HepG2 (cell line): ENCODE measurements around the gene CES5A. TPM values are rescaled to one million over a fixed set of nuclear protein-coding genes. Genes with fewer than 3 reads are reported as not detected.

Experiments
- ATAC-seq: fragments of 200-7000 bp; cut with Tn5 transposase; 3 replicates; pipeline ENCODE4 v1.9.1; 2020; ENCODE audit warnings: mild to moderate bottlenecking, moderate library complexity
- BruUV-seq: library from RNA; stranded (reverse); fragments of 400-500 nt; replicated peaks from 2 replicates; lab custom pipeline; 2021; lab: Mats Ljungman, UMichigan
- CTCF ChIA-PET: fragments of 300-600 bp; formaldehyde crosslinking; extraction: SDS; loops from one replicate; lab custom pipeline; 2021; ENCODE audit warnings: low total read pairs, inconsistent platforms, low intra/inter-chr PET ratio; lab: Yijun Ruan, JAX
- POLR2A ChIA-PET: fragments of 350-600 bp; sonication (Branson Sonifier 250); formaldehyde crosslinking; loops from one replicate; lab custom pipeline; 2020; ENCODE audit warnings: antibody characterized with exemption, inconsistent platforms; lab: Yijun Ruan, JAX
- DNase-seq: peaks from one replicate; pipeline ENCODE4 v3.0.0-alpha.2; 2015; ENCODE audit warnings: low spot score
- FAIRE-seq: peaks from 3 replicates; lab custom pipeline; 2011; peaks lifted over from hg19 to GRCh38; lab: Jason Lieb, UNC
- H2AFZ ChIP-seq: one replicate; pipeline ENCODE4 v1.6.1; 2011; ENCODE audit warnings: low read length, inconsistent platforms
- H3K27ac ChIP-seq: fragments of 300-600 bp; 3 replicates; pipeline ENCODE4 v1.8.0; 2011; ENCODE audit warnings: mixed run types, mild to moderate bottlenecking, mixed read lengths, low read length, inconsistent platforms; ENCODE audit not compliant: insufficient read depth; ENCODE audit errors: extremely low read length
- H3K27me3 ChIP-seq, 2 experiments: fragments of 200-600 bp in 1 of 2; 2 replicates in 1 of 2; 3 replicates in 1 of 2; pipeline versions ENCODE4 v1.6.0 to v1.8.0; 2011; ENCODE audit warnings: low read length in 2 of 2, mild to moderate bottlenecking in 2 of 2, moderate library complexity in 2 of 2, inconsistent platforms in 1 of 2; ENCODE audit not compliant: insufficient read depth in 2 of 2, control insufficient read depth in 1 of 2
- H3K36me3 ChIP-seq, 2 experiments: fragments of 200-600 bp in 1 of 2; replicated peaks in 1 of 2; 2 replicates in 1 of 2; 3 replicates in 1 of 2; pipeline versions ENCODE4 v1.5.1 to v1.8.0; 2011; ENCODE audit warnings: low read length in 2 of 2, inconsistent platforms in 1 of 2; ENCODE audit not compliant: insufficient read depth in 2 of 2, control insufficient read depth in 1 of 2
- H3K4me1 ChIP-seq: 2 replicates; pipeline ENCODE4 v1.5.1; 2012; ENCODE audit warnings: low read length, inconsistent platforms; ENCODE audit not compliant: insufficient read depth
- H3K4me2 ChIP-seq: 2 replicates; pipeline ENCODE4 v1.6.0; 2011; ENCODE audit warnings: low read depth, low read length, inconsistent platforms
- H3K4me3 ChIP-seq, 3 experiments: fragments of 200-600 bp in 1 of 3; sonication (generic), shearing (Covaris generic) in 1 of 3; replicated peaks in 1 of 3; 2 replicates each; pipeline ENCODE4 v1.5.1; 2011 to 2016; ENCODE audit warnings: low read length in 3 of 3, inconsistent platforms in 2 of 3, low read depth in 2 of 3, mild to moderate bottlenecking in 2 of 3, control low read depth in 1 of 3, mixed read lengths in 1 of 3; ENCODE audit not compliant: insufficient read depth in 1 of 3
- H3K79me2 ChIP-seq: one replicate; pipeline ENCODE4 v1.6.1; 2011; ENCODE audit warnings: low read length, inconsistent platforms; ENCODE audit not compliant: insufficient read depth
- H3K9ac ChIP-seq: 2 replicates; pipeline ENCODE4 v1.6.0; 2011; ENCODE audit warnings: mild to moderate bottlenecking, low read depth, low read length, inconsistent platforms; ENCODE audit not compliant: insufficient read depth
- H3K9me3 ChIP-seq: 2 replicates; pipeline ENCODE4 v1.5.1; 2012; ENCODE audit warnings: mild to moderate bottlenecking, low read length
- H4K20me1 ChIP-seq: 2 replicates; pipeline ENCODE4 v1.6.0; 2011; ENCODE audit warnings: inconsistent platforms, mild to moderate bottlenecking, low read length, moderate library complexity; ENCODE audit not compliant: insufficient read depth
- AHDC1 ChIP-seq: sonication (generic); formaldehyde crosslinking; IDR thresholded peaks from 2 replicates; pipeline ENCODE4 v1.5.1; 2020; ENCODE audit warnings: mild to moderate bottlenecking, missing genetic modification reagents, borderline replicate concordance
- ASH2L ChIP-seq: fragments of 300-600, 200-600 bp; sonication (generic); IDR thresholded peaks from 2 replicates; pipeline ENCODE4 v1.7.0; 2017; ENCODE audit warnings: low read depth, mild to moderate bottlenecking, moderate library complexity, mixed read lengths, low read length; ENCODE audit not compliant: insufficient read length
- ATF7-NPFF ChIP-seq: sonication (generic); formaldehyde crosslinking; IDR thresholded peaks from 2 replicates; pipeline ENCODE4 v1.8.1; 2023; ENCODE audit warnings: mild to moderate bottlenecking, low read depth, missing genetic modification reagents, moderate library complexity
- HIC2 ChIP-seq: sonication (generic); formaldehyde crosslinking; IDR thresholded peaks from 2 replicates; pipeline ENCODE4 v1.9.0; 2022; ENCODE audit warnings: low read depth, missing genetic modification reagents
- NBN ChIP-seq: fragments of 450-650 bp; conservative IDR thresholded peaks from 2 replicates; pipeline ENCODE4 v1.6.1; 2017
- USF2 ChIP-seq, 2 experiments: sonication (generic) in 1 of 2; formaldehyde crosslinking in 1 of 2; IDR thresholded peaks; 2 replicates each; pipeline versions ENCODE4 v1.5.1 to v1.6.1; 2011 to 2020; ENCODE audit warnings: borderline replicate concordance in 1 of 2, low read depth in 1 of 2, low read length in 1 of 2, mild to moderate bottlenecking in 1 of 2, missing genetic modification reagents in 1 of 2, moderate library complexity in 1 of 2
- ZFP36 ChIP-seq: fragments of 150-350 bp; IDR thresholded peaks from 2 replicates; pipeline ENCODE4 v1.6.1; 2018; ENCODE audit warnings: borderline replicate concordance, low read length, low read depth; ENCODE audit not compliant: partially characterized antibody
- ZIK1 ChIP-seq: sonication (generic); formaldehyde crosslinking; IDR thresholded peaks from 2 replicates; pipeline ENCODE4 v1.5.0; 2020; ENCODE audit warnings: mild to moderate bottlenecking, low read depth, missing genetic modification reagents, borderline replicate concordance
- ZNF234 ChIP-seq: sonication (generic); formaldehyde crosslinking; conservative IDR thresholded peaks from 2 replicates; pipeline ENCODE4 v1.5.1; 2020; ENCODE audit warnings: mild to moderate bottlenecking, missing genetic modification reagents
- ZNF34 ChIP-seq: sonication (generic); formaldehyde crosslinking; IDR thresholded peaks from 2 replicates; pipeline ENCODE4 v1.4.0; 2020; ENCODE audit warnings: mild to moderate bottlenecking, missing genetic modification reagents, borderline replicate concordance
- ZNF460 ChIP-seq: sonication (generic); formaldehyde crosslinking; IDR thresholded peaks from 2 replicates; pipeline ENCODE4 v1.5.1; 2020; ENCODE audit warnings: missing genetic modification reagents, mild to moderate bottlenecking, borderline replicate concordance
- ZNF607 ChIP-seq: sonication (generic); formaldehyde crosslinking; IDR thresholded peaks from 2 replicates; pipeline ENCODE4 v1.5.1; 2020; ENCODE audit warnings: missing genetic modification reagents, mild to moderate bottlenecking, borderline replicate concordance
- WGBS: methylation state at CpG from one replicate; pipeline ENCODE4 v1.1.6; 2017; ENCODE audit warnings: low lambda C conversion rate; 5-methylcytosine and 5-hydroxymethylcytosine counted together
- in situ Hi-C: cut with HindIII; loops from 2 replicates; pipeline ENCODE4 v1.10.0; 2017; ENCODE audit warnings: low pct_unique_long_range_greater_than_20kb; ENCODE audit not compliant: extremely low pct_ligation_motif_present
- intact Hi-C: fragments of 100-400 bp; cut with micrococcal nuclease; formaldehyde crosslinking; loops from one replicate; pipeline ENCODE4 v1.10.0; 2022; ENCODE audit not compliant: unreplicated experiment
- polyA plus RNA-seq, 8 experiments: library from polyadenylated mRNA; depleted of rRNA in 3 of 8; stranded (reverse) in 7 of 8; unstranded in 1 of 8; fragments of >200 nt; fragmentation: Illumina TruSeq in 4 of 8; extraction: Trizol in 4 of 8; gene quantifications; 2 replicates each; pipeline versions ENCODE4 v1.2.1 to v1.2.3, GENCODE V29; 2011 to 2016; ENCODE audit warnings: low read depth in 4 of 8, missing spikeins in 1 of 8, mixed read lengths in 1 of 8; ENCODE audit not compliant: insufficient read depth in 1 of 8
- total RNA-seq, 5 experiments: library from RNA; depleted of rRNA; stranded (reverse); fragments of >200 nt; fragmentation: Illumina TruSeq; extraction: Trizol; gene quantifications; 2 replicates each; pipeline ENCODE4 v1.2.3, GENCODE V29; 2016; ENCODE audit warnings: low read depth in 1 of 5

Gene CES5A
- total and polyA plus RNA-seq, 2 of the 13 experiments (the other 11 are each of a cell fraction or from before 2014, with no cell fraction given), result not detected

- 3% methylated on average over 4 of the region's 4 CpGs for WGBS
- Histone ChIP-seq H3K27ac (no peak overlapping the region), H3K4me3 (no peak overlapping the region), H3K79me2 (no peaks in the 10 kb centered on the region), H3K9me3 (peaks cover 6% of the 10 kb centered on the region; the same call in 1 of the 2 replicates), H3K4me2 (no peak overlapping the region), H3K36me3 (no peaks in the 10 kb centered on the region), H2AFZ (no peak overlapping the region), H3K27me3 (peaks cover 8 to 10% of the 10 kb centered on the region in 2 experiments; a peak in 4 of 5 replicates), H3K4me1 (no peaks in the 10 kb centered on the region), H4K20me1 (no peaks in the 10 kb centered on the region), H3K9ac (no peak overlapping the region)
- no peak for TF ChIP-seq NBN
- no peak for TF ChIP-seq AHDC1 (CRISPR knock-in tag)
- no peak for TF ChIP-seq ZNF607
- TF ChIP-seq ZNF34 (CRISPR knock-in tag), result no peak
- TF ChIP-seq ZFP36, result no peak
- TF ChIP-seq ZNF234 (CRISPR knock-in tag), result no peak
- no peak for TF ChIP-seq ASH2L
- no peak for TF ChIP-seq ZIK1 (CRISPR knock-in tag)
- TF ChIP-seq USF2 (IDR thresholded peaks at IDR 0.05; ENCODE audit: low read depth, low read length), result no peak
- no peak for TF ChIP-seq USF2 (CRISPR knock-in tag; IDR thresholded peaks at IDR 0.05; ENCODE audit: borderline replicate concordance)
- no peak for TF ChIP-seq ATF7-NPFF
- TF ChIP-seq ZNF460 (CRISPR knock-in tag), result no peak
- TF ChIP-seq HIC2 (CRISPR knock-in tag), result no peak
- ATAC-seq (no peak), FAIRE-seq (no peak), DNase-seq (no peak)
- POLR2A ChIA-PET, result no interaction called here
- intact Hi-C loops (no loop called here), in situ Hi-C loops (no loop called here)
- CTCF ChIA-PET, result no interaction called here
- BruUV-seq, result no TSS peak
These were observed 33.5 kb upstream of the CES5A start for GRCh38 chr16:55908641-55909040.
